SK-N-MC (cell line): ENCODE measurements around the gene OXCT1.

Source experiments
- EZH2 ChIP-seq: fragments of 200-600 bp; sonication (generic); IDR thresholded peaks from one replicate; pipeline ENCODE4 v1.6.1; 2017; ENCODE audit warnings: antibody characterized with exemption
- FOXP2 ChIP-seq: optimal IDR thresholded peaks from 2 replicates; pipeline ENCODE3; 2011; ENCODE audit warnings: mild to moderate bottlenecking, moderate library complexity; ENCODE audit not compliant: insufficient read depth; ENCODE audit errors: extremely low read length, control extremely low read depth
- POLR2AphosphoS5 ChIP-seq: IDR thresholded peaks from 2 replicates; pipeline ENCODE4 v1.6.1; 2012; ENCODE audit warnings: mild to moderate bottlenecking, low read depth, low read length, borderline replicate concordance

GRCh38 chr5:41768692-41769091, 101.5 kb downstream of the OXCT1 start:
- TF ChIP-seq EZH2 (no peak), POLR2AphosphoS5 (no peak), FOXP2 (no peak)
